B cell (primary cell): Measurements from ENCODE around the gene VPS45.

Source experiments
- EZH2 ChIP-seq: IDR thresholded peaks from 2 replicates; pipeline ENCODE4 v1.6.1; 2012; ENCODE audit warnings: borderline replicate concordance, low read depth, mild to moderate bottlenecking, moderate library complexity, low read length; ENCODE audit not compliant: insufficient read depth, poor library complexity, severe bottlenecking
- TF ChIP-seq, protein P1 (sequence below): fragments of 200-600 bp; IDR thresholded peaks from one replicate; pipeline ENCODE4 v1.8.0; 2022; ENCODE audit warnings: antibody characterized with exemption, mild to moderate bottlenecking

DNA sequence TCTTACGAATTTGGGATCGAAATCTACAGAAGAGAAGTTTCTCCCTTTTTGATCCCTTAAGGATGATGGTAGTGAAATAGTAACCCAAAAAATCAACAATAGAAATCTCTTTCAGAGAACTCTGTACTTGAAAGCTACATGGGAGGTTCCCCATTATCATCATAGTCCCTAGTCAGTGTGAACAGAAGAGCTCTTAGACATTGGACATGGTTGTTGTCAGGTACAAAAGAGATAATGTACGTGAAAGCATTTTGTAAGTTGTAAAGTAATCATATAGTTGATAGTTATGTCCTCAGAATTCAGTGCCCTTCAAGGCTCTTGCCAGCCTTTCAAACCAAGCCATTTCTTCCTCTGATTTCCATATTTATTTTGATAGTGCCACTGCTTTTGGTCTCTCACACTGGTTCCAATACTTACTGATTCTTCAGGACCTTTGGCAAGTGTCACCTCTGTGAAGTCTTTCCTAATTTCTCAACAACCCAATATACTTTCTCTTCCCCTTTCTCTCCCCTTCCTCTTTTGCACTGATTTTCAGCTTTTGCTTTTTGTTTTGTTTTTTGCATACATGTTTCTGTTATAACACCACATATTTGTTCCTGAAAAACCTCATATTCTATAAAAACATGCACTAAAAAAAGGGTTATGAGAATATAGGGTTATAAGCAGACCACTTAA is 22.4 kb downstream of the VPS45 start:
- TF ChIP-seq, protein P1, sequence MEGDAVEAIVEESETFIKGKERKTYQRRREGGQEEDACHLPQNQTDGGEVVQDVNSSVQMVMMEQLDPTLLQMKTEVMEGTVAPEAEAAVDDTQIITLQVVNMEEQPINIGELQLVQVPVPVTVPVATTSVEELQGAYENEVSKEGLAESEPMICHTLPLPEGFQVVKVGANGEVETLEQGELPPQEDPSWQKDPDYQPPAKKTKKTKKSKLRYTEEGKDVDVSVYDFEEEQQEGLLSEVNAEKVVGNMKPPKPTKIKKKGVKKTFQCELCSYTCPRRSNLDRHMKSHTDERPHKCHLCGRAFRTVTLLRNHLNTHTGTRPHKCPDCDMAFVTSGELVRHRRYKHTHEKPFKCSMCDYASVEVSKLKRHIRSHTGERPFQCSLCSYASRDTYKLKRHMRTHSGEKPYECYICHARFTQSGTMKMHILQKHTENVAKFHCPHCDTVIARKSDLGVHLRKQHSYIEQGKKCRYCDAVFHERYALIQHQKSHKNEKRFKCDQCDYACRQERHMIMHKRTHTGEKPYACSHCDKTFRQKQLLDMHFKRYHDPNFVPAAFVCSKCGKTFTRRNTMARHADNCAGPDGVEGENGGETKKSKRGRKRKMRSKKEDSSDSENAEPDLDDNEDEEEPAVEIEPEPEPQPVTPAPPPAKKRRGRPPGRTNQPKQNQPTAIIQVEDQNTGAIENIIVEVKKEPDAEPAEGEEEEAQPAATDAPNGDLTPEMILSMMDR: no peak
- TF ChIP-seq EZH2: no peak
